Measurements from ENCODE around the gene POM121C. TPM values are rescaled to one million over a fixed set of nuclear protein-coding genes. Genes with fewer than 3 reads are reported as not detected.

POM121C gene
- total RNA-seq, 1 experiment from 2014 or later, result 72.7 TPM

DNA sequence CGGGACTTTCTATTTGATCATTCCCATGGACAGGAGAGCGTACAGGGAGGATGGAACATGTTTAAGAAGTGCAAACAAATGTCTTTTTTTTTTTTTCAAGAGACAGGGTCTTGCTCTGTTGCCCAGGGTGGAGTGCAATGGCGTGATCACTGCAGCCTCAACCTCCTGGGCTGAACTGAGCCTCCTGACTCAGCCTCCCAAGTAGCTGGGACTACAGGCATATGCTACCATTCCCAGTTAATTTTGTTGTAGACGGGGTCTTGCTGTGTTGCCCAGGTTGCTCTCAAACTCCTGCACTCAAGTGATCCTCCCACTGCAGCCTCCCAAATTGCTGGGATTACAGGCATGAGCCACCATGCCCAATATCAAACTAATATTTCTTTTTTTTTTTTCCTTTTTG is 46.5 kb upstream of the POM121C start:
- TF ChIP-seq, protein P1, sequence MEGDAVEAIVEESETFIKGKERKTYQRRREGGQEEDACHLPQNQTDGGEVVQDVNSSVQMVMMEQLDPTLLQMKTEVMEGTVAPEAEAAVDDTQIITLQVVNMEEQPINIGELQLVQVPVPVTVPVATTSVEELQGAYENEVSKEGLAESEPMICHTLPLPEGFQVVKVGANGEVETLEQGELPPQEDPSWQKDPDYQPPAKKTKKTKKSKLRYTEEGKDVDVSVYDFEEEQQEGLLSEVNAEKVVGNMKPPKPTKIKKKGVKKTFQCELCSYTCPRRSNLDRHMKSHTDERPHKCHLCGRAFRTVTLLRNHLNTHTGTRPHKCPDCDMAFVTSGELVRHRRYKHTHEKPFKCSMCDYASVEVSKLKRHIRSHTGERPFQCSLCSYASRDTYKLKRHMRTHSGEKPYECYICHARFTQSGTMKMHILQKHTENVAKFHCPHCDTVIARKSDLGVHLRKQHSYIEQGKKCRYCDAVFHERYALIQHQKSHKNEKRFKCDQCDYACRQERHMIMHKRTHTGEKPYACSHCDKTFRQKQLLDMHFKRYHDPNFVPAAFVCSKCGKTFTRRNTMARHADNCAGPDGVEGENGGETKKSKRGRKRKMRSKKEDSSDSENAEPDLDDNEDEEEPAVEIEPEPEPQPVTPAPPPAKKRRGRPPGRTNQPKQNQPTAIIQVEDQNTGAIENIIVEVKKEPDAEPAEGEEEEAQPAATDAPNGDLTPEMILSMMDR (conservative IDR thresholded peaks at IDR 0.05), result no peak
- no CpG with 5 or more reads among the region's 4 CpGs for WGBS (ENCODE audit: extremely low coverage, insufficient read length, low lambda C conversion rate)

More for the DNA sequence above, 46.5 kb upstream of the POM121C start:
- H2BK20ac ChIP-seq (ENCODE audit: low read depth, low read length, poor library complexity, severe bottlenecking), result no peak overlapping the region
- no peak overlapping the region for H3K4ac ChIP-seq (ENCODE audit: low read depth, low read length)
- no peaks in the 10 kb centered on the region for H3K79me1 ChIP-seq (ENCODE audit: insufficient read depth, low read depth, low read length, poor library complexity, severe bottlenecking)
- H4K91ac ChIP-seq (ENCODE audit: insufficient read length, low read depth, low read length), result no peak overlapping the region
- peaks cover 18 to 40% (median 26%) of the 10 kb centered on the region in 3 experiments; a peak in 6 of 7 replicates for H3K36me3 Mint-ChIP-seq (ENCODE audit: insufficient read depth in 1 of 3, low read depth in 3 of 3)
- no peak for DNase-seq
- no peak overlapping the region for H2BK5ac ChIP-seq (ENCODE audit: insufficient read length, low read length)
- peaks cover 3% of the 10 kb centered on the region; the same call in 1 of the 2 replicates for H3K4me1 ChIP-seq (ENCODE audit: insufficient read depth, low read length)
- no peak overlapping the region for H2AFZ ChIP-seq (ENCODE audit: low read length)
- H3K56ac ChIP-seq (ENCODE audit: insufficient read length, low read depth, low read length), result no peak overlapping the region
- no peak overlapping the region for H3T11ph ChIP-seq (ENCODE audit: low read length)
- H3K27ac ChIP-seq (ENCODE audit: insufficient read length, low read depth, low read length), result no peak overlapping the region
- H3K9me3 ChIP-seq (ENCODE audit: control insufficient read depth, low read depth, low read length), result no peaks in the 10 kb centered on the region
- no peak overlapping the region for H2BK15ac ChIP-seq (ENCODE audit: low read depth, low read length)
- H3K14ac ChIP-seq (ENCODE audit: insufficient read depth, low read length), result no peak overlapping the region
- no peaks in the 10 kb centered on the region for H3K27me3 ChIP-seq (ENCODE audit: insufficient read depth, low read length)
- H3K4me3 Mint-ChIP-seq, result peak overlapping the region in 1 of 2 experiments; percentile 44; a peak in 2 of 5 replicates
- no peaks in the 10 kb centered on the region for H3K23me2 ChIP-seq (ENCODE audit: insufficient read length, low read depth, low read length, poor library complexity, severe bottlenecking)
- no peak overlapping the region for H3K27ac Mint-ChIP-seq
- H3K4me1 Mint-ChIP-seq, result peaks cover 6 to 9% of the 10 kb centered on the region in 2 experiments
- H2BK12ac ChIP-seq (ENCODE audit: insufficient read length, low read depth, low read length), result no peak overlapping the region
- no peak overlapping the region for H2AK5ac ChIP-seq (ENCODE audit: insufficient read length, low read length)
- no peaks in the 10 kb centered on the region for H3K27me3 Mint-ChIP-seq (ENCODE audit: low read depth)
- H3K23ac ChIP-seq (ENCODE audit: insufficient read length, low read depth, low read length), result no peak overlapping the region
- H3K4me2 ChIP-seq (ENCODE audit: insufficient read depth, insufficient read length, low read length), result no peak overlapping the region
- no peaks in the 10 kb centered on the region for H3K79me2 ChIP-seq (ENCODE audit: insufficient read depth, low read length)
- no peak overlapping the region for H4K8ac ChIP-seq (replicated peaks; ENCODE audit: insufficient read length, low read depth, low read length)
- H3K9me3 Mint-ChIP-seq, result no peaks in the 10 kb centered on the region
- H3K9ac ChIP-seq (ENCODE audit: extremely low read depth, insufficient read length, low read length), result no peak overlapping the region
- no peaks in the 10 kb centered on the region for H4K20me1 ChIP-seq (ENCODE audit: control insufficient read depth, insufficient read depth, insufficient read length)
- no peak overlapping the region for H2BK120ac ChIP-seq (ENCODE audit: low read depth, low read length, poor library complexity, severe bottlenecking)
- no peak overlapping the region for H3K18ac ChIP-seq (ENCODE audit: insufficient read length, low read depth, low read length)
- no peak overlapping the region for H4K5ac ChIP-seq (ENCODE audit: insufficient read length, low read depth, low read length)

Data from H9 (cell line).